ENCODE results near the gene KIAA1614. TPM values are rescaled to one million over a fixed set of nuclear protein-coding genes. Genes with fewer than 3 reads are reported as not detected.

Gene KIAA1614
- total and polyA plus RNA-seq, 4 donors: 2.1 to 6.4 (median 4.5) TPM

DNA sequence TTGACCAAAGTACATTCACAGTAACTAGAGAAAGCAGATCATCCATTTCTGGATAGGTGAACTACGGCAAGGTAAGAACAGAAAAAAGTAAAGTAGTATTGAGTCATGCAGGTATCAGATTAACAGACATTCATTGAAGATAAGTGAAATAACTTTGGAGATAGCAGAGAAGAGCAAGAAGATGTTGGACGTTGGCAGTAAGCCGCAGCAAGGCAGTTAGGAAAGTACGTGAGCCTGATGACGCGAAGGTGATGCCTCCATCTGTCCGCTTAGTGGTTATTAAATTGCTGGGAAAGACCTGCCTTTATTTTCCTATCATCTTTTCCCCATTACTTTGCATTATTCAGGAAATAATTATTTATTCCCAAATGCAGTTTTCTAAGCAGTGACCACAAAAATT lies 24.9 kb upstream of the KIAA1614 start:
- TF ChIP-seq, protein P1, sequence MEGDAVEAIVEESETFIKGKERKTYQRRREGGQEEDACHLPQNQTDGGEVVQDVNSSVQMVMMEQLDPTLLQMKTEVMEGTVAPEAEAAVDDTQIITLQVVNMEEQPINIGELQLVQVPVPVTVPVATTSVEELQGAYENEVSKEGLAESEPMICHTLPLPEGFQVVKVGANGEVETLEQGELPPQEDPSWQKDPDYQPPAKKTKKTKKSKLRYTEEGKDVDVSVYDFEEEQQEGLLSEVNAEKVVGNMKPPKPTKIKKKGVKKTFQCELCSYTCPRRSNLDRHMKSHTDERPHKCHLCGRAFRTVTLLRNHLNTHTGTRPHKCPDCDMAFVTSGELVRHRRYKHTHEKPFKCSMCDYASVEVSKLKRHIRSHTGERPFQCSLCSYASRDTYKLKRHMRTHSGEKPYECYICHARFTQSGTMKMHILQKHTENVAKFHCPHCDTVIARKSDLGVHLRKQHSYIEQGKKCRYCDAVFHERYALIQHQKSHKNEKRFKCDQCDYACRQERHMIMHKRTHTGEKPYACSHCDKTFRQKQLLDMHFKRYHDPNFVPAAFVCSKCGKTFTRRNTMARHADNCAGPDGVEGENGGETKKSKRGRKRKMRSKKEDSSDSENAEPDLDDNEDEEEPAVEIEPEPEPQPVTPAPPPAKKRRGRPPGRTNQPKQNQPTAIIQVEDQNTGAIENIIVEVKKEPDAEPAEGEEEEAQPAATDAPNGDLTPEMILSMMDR (IDR thresholded peaks at IDR 0.05; ENCODE audit: control extremely low read depth, extremely low read depth): no peak
- H3K4me1 ChIP-seq (ENCODE audit: control insufficient read depth in 5 of 5, insufficient read depth in 5 of 5, low read length in 5 of 5): no peaks in the 10 kb centered on the region
- no peak for ATAC-seq (ENCODE audit: insufficient read depth, low FRiP score)
- no peak overlapping the region for H3K4me3 ChIP-seq
- no peaks in the 10 kb centered on the region for H3K9me3 ChIP-seq (ENCODE audit: control insufficient read depth in 4 of 4, insufficient read depth in 3 of 4, low read length in 3 of 4)
- peaks cover 0 to 14% (median 0%) of the 10 kb centered on the region in 4 donors for H3K36me3 ChIP-seq (ENCODE audit: control insufficient read depth in 4 of 4, insufficient read depth in 4 of 4, low read length in 4 of 4)
- 97 to 99% methylated on average over 7 of the region's 7 CpGs for WGBS, 2 donors
- DNase-seq: no peak
- no peaks in the 10 kb centered on the region for H3K27me3 ChIP-seq (ENCODE audit: control insufficient read depth in 3 of 3, insufficient read depth in 3 of 3, low read length in 2 of 3)
- H3K27ac ChIP-seq (ENCODE audit: low read depth in 1 of 2, low read length in 1 of 2): no peak overlapping the region
- no peak overlapping the region for H3K9ac ChIP-seq (ENCODE audit: insufficient read depth in 1 of 2, low read length in 2 of 2)

DNA sequence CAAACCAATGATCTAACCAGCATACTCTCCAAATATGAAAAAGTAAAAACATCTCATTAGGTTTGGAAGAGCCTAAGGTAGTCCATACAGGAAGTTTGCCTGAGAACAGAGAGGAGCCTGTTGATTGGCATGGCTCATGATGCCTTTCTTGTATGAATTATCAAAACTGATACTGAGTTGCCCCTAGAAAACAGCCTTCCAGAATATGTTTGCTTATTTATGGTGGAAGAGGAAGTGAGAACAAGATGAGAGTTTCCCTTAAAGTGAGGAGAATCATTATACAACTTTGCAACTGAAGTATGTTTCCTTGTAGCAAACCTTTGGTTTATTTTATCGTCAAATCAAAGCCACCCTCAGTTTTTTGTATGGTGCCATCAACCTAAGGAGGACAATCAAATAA lies 23.8 kb upstream of the KIAA1614 start:
- H3K27ac ChIP-seq (ENCODE audit: low read depth in 1 of 2, low read length in 1 of 2): no peak overlapping the region
- DNase-seq: no peak
- H3K4me1 ChIP-seq (ENCODE audit: control insufficient read depth in 5 of 5, insufficient read depth in 5 of 5, low read length in 5 of 5): peaks cover 0 to 1% (median 0%) of the 10 kb centered on the region in 5 donors
- H3K9ac ChIP-seq (ENCODE audit: insufficient read depth in 1 of 2, low read length in 2 of 2): no peak overlapping the region
- no peak for ATAC-seq (ENCODE audit: insufficient read depth, low FRiP score)
- TF ChIP-seq, protein P1 (IDR thresholded peaks at IDR 0.05; ENCODE audit: control extremely low read depth, extremely low read depth): no peak
- no peaks in the 10 kb centered on the region for H3K27me3 ChIP-seq (ENCODE audit: control insufficient read depth in 3 of 3, insufficient read depth in 3 of 3, low read length in 2 of 3)
- H3K4me3 ChIP-seq: no peak overlapping the region
- peaks cover 0 to 14% (median 0%) of the 10 kb centered on the region in 4 donors for H3K36me3 ChIP-seq (ENCODE audit: control insufficient read depth in 4 of 4, insufficient read depth in 4 of 4, low read length in 4 of 4)
- 61 to 66% methylated on average over 1 of the region's 1 CpG for WGBS, 2 donors
- H3K9me3 ChIP-seq (ENCODE audit: control insufficient read depth in 4 of 4, insufficient read depth in 3 of 4, low read length in 3 of 4): no peaks in the 10 kb centered on the region

DNA sequence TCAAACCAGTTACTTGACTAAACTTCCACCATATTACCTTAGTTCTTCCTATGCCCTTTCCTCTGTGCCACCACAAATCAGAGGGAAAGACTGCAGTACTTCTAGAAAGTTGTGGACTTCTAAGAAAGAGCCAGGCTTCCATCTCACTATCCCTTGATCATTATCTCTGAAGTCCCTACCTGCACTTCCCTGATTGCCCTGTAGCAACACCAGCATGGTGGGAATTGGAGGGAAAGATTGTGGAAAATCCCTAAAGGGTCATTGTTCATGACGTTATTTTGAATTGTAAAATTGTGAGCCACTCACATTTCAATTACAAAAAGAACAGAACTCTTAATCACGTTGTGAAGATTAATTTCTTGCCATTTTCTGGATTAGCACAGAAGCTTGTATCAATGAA lies 23.4 kb upstream of the KIAA1614 start:
- Histone ChIP-seq H3K36me3 (ENCODE audit: control insufficient read depth in 4 of 4, insufficient read depth in 4 of 4, low read length in 4 of 4) (peaks cover 0 to 12% (median 0%) of the 10 kb centered on the region in 4 donors), H3K9me3 (ENCODE audit: control insufficient read depth in 4 of 4, insufficient read depth in 3 of 4, low read length in 3 of 4) (no peaks in the 10 kb centered on the region), H3K4me1 (ENCODE audit: control insufficient read depth in 5 of 5, insufficient read depth in 5 of 5, low read length in 5 of 5) (peaks cover 0 to 2% (median 0%) of the 10 kb centered on the region in 5 donors), H3K27me3 (ENCODE audit: control insufficient read depth in 3 of 3, insufficient read depth in 3 of 3, low read length in 2 of 3) (no peaks in the 10 kb centered on the region), H3K9ac (ENCODE audit: insufficient read depth in 1 of 2, low read length in 2 of 2) (no peak overlapping the region), H3K27ac (ENCODE audit: low read depth in 1 of 2, low read length in 1 of 2) (no peak overlapping the region), H3K4me3 (no peak overlapping the region)
- ATAC-seq (ENCODE audit: insufficient read depth, low FRiP score) (no peak), DNase-seq (no peak)
- TF ChIP-seq, protein P1 (IDR thresholded peaks at IDR 0.05; ENCODE audit: control extremely low read depth, extremely low read depth): no peak
- 85 to 90% methylated on average over 2 of the region's 2 CpGs for WGBS, 2 donors

DNA sequence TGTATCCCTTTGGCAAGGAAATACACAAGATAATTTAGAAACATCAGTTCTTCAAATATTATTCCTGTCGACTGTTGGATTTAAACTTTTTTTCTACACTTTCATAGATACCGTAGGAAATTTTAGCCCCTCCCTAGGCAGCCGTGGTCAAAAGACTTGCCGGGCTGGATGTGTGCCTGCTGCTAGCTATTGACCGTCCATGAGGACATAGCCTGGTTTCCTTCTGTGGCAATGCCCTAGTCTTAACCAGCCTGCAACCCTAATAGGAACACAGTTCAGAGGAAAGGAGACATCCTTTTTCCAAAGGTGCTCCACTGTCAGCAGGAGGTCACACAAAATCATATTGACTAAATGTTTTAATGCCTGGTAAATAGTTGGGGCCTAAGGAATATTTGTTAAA lies 20.4 kb upstream of the KIAA1614 start:
- Histone ChIP-seq H3K27ac (ENCODE audit: low read depth in 1 of 2, low read length in 1 of 2) (no peak overlapping the region), H3K36me3 (ENCODE audit: control insufficient read depth in 4 of 4, insufficient read depth in 4 of 4, low read length in 4 of 4) (peaks cover 0 to 6% (median 0%) of the 10 kb centered on the region in 4 donors), H3K27me3 (ENCODE audit: control insufficient read depth in 3 of 3, insufficient read depth in 3 of 3, low read length in 2 of 3) (no peaks in the 10 kb centered on the region), H3K4me3 (no peak overlapping the region), H3K9ac (ENCODE audit: insufficient read depth in 1 of 2, low read length in 2 of 2) (no peak overlapping the region), H3K4me1 (ENCODE audit: control insufficient read depth in 5 of 5, insufficient read depth in 5 of 5, low read length in 5 of 5) (peaks cover 0 to 2% (median 0%) of the 10 kb centered on the region in 5 donors), H3K9me3 (ENCODE audit: control insufficient read depth in 4 of 4, insufficient read depth in 3 of 4, low read length in 3 of 4) (peaks cover 0 to 2% (median 0%) of the 10 kb centered on the region in 4 donors)
- WGBS, 2 donors: 67 to 81% methylated on average over 5 of the region's 5 CpGs
- no peak for DNase-seq
- ATAC-seq (ENCODE audit: insufficient read depth, low FRiP score): no peak
- TF ChIP-seq, protein P1 (IDR thresholded peaks at IDR 0.05; ENCODE audit: control extremely low read depth, extremely low read depth): no peak
